ENCODE measurements around the gene ZBTB3. TPM values are rescaled to one million over a fixed set of nuclear protein-coding genes. Genes with fewer than 3 reads are reported as not detected.

ZBTB3 gene
- total RNA-seq, 1 experiment from 2014 or later, result 16.5 TPM

DNA sequence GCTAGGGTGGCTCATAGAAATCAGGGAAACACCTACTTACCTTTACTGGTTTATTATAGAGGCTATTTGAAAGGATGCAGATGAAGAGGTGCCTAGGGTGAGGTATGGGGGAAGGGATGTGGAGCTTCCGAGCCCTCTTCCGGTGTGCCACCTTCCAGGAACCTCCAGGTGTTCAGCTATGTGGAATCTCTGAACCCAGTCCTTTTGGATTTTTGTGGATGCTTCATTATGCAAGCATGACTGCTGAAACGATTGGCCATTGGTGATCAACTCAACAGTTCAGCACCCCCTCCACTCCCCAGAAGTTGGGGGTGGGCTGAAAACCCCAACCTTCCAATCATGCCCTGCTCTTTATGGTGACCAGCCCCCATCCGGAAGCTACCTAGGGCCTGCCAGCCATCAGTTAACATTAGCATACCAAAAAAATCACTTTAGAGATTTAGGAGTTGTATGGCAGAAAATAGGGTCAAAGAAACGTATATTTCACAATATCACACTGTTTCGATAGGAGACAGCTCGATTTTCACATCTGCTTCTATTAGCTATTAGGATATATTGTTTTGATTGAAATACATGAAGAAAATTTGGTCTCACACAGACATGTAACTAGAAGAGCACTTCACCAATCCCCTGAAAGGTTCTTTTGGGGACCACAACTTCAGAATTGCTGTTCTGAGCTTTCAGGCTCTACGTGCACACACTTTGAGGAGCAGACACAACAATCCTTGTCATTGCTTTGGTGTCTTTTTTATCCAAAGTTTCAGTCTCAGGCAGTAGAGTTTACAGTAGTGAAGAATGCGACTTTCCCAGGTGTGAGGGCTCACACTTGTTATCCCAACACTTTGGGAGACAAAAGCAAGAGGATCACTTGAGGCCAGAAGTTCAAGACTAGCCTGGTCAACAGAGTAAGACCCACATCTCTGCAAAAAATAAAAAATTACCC is 4.2 kb upstream of the ZBTB3 start:
- H3K9me3 ChIP-seq (ENCODE audit: insufficient read depth, low read depth), result no peaks in the 10 kb centered on the region
- ChIA-PET POLR2A (ENCODE audit: unreplicated experiment) (interaction anchor here (0.6 kb wide), 2 partner anchors 13 to 79 kb away, joined by 3 to 4 read pairs; partner anchors contain the start of genes TAF6L and UBXN1), CTCF (no interaction called here)
- no peaks in the 10 kb centered on the region for H3K27me3 ChIP-seq (ENCODE audit: insufficient read depth, low read depth)
- no TSS peak for BruUV-seq (replicated peaks)
- no peak for DNase-seq
- H3K9me2 ChIP-seq (ENCODE audit: insufficient read depth), result no peaks in the 10 kb centered on the region
- H3K27ac ChIP-seq, result no peak overlapping the region
- peaks cover 32% of the 10 kb centered on the region for H3F3A ChIP-seq (ENCODE audit: insufficient read depth, low read depth)
- H3K4me2 ChIP-seq, result no peak overlapping the region
- H3K36me3 ChIP-seq (ENCODE audit: low read depth), result no peaks in the 10 kb centered on the region
- TF ChIP-seq, protein P1, sequence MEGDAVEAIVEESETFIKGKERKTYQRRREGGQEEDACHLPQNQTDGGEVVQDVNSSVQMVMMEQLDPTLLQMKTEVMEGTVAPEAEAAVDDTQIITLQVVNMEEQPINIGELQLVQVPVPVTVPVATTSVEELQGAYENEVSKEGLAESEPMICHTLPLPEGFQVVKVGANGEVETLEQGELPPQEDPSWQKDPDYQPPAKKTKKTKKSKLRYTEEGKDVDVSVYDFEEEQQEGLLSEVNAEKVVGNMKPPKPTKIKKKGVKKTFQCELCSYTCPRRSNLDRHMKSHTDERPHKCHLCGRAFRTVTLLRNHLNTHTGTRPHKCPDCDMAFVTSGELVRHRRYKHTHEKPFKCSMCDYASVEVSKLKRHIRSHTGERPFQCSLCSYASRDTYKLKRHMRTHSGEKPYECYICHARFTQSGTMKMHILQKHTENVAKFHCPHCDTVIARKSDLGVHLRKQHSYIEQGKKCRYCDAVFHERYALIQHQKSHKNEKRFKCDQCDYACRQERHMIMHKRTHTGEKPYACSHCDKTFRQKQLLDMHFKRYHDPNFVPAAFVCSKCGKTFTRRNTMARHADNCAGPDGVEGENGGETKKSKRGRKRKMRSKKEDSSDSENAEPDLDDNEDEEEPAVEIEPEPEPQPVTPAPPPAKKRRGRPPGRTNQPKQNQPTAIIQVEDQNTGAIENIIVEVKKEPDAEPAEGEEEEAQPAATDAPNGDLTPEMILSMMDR (conservative IDR thresholded peaks at IDR 0.05), result no peak
- TF ChIP-seq EZH2 (IDR thresholded peaks at IDR 0.05; ENCODE audit: low read depth), result no peak
- H3K4me1 ChIP-seq (replicated peaks; ENCODE audit: insufficient read depth), result peaks cover 19% of the 10 kb centered on the region
- H2AFZ ChIP-seq, result no peak overlapping the region
- intact Hi-C loops (cut with micrococcal nuclease; ENCODE audit: unreplicated experiment), result no loop called here
- no peaks in the 10 kb centered on the region for H4K20me1 ChIP-seq (ENCODE audit: insufficient read depth)
- no peak overlapping the region for H3K4me3 ChIP-seq
- H3K79me2 ChIP-seq (ENCODE audit: low read depth), result peaks cover 17% of the 10 kb centered on the region

DNA sequence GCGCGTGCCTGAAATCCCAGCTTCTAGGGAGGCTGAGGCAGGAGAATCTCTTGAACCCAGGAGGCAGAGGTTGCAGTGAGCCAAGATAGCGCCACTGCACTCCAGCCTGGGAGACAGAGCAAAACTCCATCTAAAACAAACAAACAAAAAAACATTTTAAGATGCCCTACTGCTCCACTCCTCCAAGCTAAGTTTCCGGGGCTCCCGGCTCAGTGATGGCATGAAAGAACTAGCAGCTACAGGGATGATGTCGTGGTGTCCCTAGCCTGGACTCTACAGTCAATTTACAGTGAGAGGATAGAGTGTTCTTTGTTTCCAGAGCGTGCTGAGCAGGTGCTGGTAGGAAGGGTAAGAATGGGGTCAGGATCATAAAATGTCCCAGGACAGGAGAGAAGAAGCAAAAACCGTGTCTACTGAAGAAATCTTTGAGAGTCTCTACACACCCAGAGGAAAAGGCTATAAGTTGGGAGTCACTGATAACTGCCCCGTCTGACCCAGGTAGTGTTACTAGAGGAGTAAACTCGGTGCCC is 1.2 kb upstream of the ZBTB3 start:
- Histone ChIP-seq H3K79me2 (ENCODE audit: low read depth) (peaks cover 17% of the 10 kb centered on the region), H3F3A (ENCODE audit: insufficient read depth, low read depth) (peaks cover 22% of the 10 kb centered on the region; the same call in 1 of the 2 replicates), H4K20me1 (ENCODE audit: insufficient read depth) (no peaks in the 10 kb centered on the region), H3K27ac (no peak overlapping the region), H3K36me3 (ENCODE audit: low read depth) (no peaks in the 10 kb centered on the region), H2AFZ (no peak overlapping the region), H3K4me1 (replicated peaks; ENCODE audit: insufficient read depth) (peaks cover 17% of the 10 kb centered on the region), H3K4me2 (peak overlapping the region; percentile 80; the same call in 1 of the 2 replicates), H3K4me3 (peak overlapping the region; percentile 63; the same call in 1 of the 2 replicates), H3K9me3 (ENCODE audit: insufficient read depth, low read depth) (no peaks in the 10 kb centered on the region), H3K9me2 (ENCODE audit: insufficient read depth) (no peaks in the 10 kb centered on the region), H3K27me3 (ENCODE audit: insufficient read depth, low read depth) (no peaks in the 10 kb centered on the region)
- TF ChIP-seq, protein P1 (conservative IDR thresholded peaks at IDR 0.05), result no peak
- no peak for TF ChIP-seq EZH2 (IDR thresholded peaks at IDR 0.05; ENCODE audit: low read depth)
- no peak for DNase-seq
- intact Hi-C loops (cut with micrococcal nuclease; ENCODE audit: unreplicated experiment), result loop anchor here (2.0 kb wide), 1 partner anchor 46 kb away; no protein-coding TSS in a partner anchor
- no TSS peak for BruUV-seq (replicated peaks)
- ChIA-PET CTCF (interaction anchor here (0.7 to 1.3 kb wide), 2 partner anchors 66 to 164 kb away, joined by 3 to 5 read pairs; partner anchors contain the start of genes LRRN4CL and TUT1), POLR2A (ENCODE audit: unreplicated experiment) (no interaction called here)

DNA sequence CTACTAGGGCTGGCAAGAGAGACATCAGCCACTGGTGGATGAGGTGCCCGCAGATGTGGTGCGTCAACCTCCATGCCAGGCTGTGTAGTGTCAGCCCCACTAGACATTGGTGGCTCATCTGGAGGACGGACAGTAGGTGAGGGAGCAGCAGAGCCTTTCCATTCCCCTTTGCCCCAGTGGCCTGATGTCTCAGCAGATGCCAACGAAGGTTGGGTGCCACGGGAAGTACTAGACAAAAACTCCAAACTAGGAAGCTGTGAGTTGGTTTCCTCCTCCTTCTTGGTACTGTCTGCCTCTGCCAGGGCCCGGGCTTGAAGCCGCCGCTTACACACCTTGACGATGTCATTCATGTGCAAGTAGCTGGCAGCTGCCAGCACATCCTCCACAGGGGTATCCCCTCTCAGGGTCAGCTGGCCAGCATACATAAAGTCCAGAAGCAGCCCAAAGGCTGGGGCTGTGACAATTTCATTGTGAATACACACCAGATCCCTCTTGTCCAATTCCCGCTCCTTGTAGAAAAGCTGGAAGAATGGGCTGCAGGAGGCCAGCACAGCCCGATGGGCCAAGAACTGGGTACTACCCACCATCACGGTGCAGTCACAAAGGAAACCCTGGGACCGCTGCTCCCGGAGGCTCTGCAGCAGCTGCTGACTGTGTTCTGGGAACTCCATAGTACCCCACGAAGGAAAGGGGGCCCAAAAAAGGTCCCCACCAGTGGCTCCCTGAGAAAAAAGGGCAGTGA is 795 bp downstream of the ZBTB3 start:
- Histone ChIP-seq H3K36me3 (ENCODE audit: low read depth) (no peaks in the 10 kb centered on the region), H3K79me2 (ENCODE audit: low read depth) (peaks cover 17% of the 10 kb centered on the region), H3K27me3 (ENCODE audit: insufficient read depth, low read depth) (no peaks in the 10 kb centered on the region), H3F3A (ENCODE audit: insufficient read depth, low read depth) (peaks cover 35% of the 10 kb centered on the region), H3K4me2 (peak overlapping the region; percentile 83), H2AFZ (peak overlapping the region; percentile 84; the same call in 1 of the 2 replicates), H3K27ac (0 out of 2 replicates have a peak overlapping the region, but pooled peaks have one; percentile 11), H3K9me3 (ENCODE audit: insufficient read depth, low read depth) (no peaks in the 10 kb centered on the region), H4K20me1 (ENCODE audit: insufficient read depth) (no peaks in the 10 kb centered on the region), H3K9me2 (ENCODE audit: insufficient read depth) (no peaks in the 10 kb centered on the region), H3K4me3 (peak overlapping the region; percentile 63), H3K4me1 (replicated peaks; ENCODE audit: insufficient read depth) (peaks cover 17% of the 10 kb centered on the region)
- ChIA-PET POLR2A (ENCODE audit: unreplicated experiment) (interaction anchor here (0.6 to 1.6 kb wide), 20 partner anchors 8 to 1239 kb away, joined by 3 to 50 read pairs (median 5); partner anchors contain the start of genes C11orf98, CSKMT, HNRNPUL2 and INTS5), CTCF (interaction anchor here (0.8 to 1.5 kb wide), 9 partner anchors 18 to 1551 kb away, joined by 3 to 9 read pairs (median 4); partner anchors contain the start of genes HNRNPUL2, MTA2, SLC3A2 and TAF6L)
- intact Hi-C loops (cut with micrococcal nuclease; ENCODE audit: unreplicated experiment), result no loop called here
- BruUV-seq (replicated peaks), result TSS peak; percentile 64
- no peak for DNase-seq
- TF ChIP-seq, protein P1 (conservative IDR thresholded peaks at IDR 0.05), result no peak
- TF ChIP-seq EZH2 (IDR thresholded peaks at IDR 0.05; ENCODE audit: low read depth), result no peak
